ENCODE results near the gene GRM5.
"Not testable (repeated sequence)": the region's sequence is repeated elsewhere in the genome, so short reads cannot be mapped to it uniquely, and the experiment has no call there.

Gene GRM5

DNA sequence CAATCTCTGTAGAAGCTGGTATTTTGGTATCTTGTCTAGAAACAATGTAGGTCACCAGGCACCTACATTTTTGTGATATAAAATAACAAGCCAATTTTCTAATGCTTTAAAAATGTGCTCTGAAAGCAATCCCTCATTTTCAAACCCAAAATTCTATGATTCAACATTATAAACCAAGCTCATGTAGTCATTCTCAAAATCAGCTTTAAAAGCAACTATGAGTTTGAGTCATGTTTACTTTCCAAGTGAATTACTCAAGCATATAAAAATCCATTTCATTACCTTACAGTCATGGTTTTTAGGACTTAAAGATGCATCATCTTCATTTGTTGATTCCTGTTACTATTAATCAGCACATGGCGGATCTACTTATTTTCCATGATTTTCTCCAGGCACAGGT, 216.4 kb downstream of the GRM5 start:
- ChIA-PET CTCF (no interaction called here), POLR2A (no interaction called here)
- DNase-seq (ENCODE audit: low read depth, low spot score), result peak; percentile 1
- no peak overlapping the region for H3K4me3 ChIP-seq (ENCODE audit: low read depth, low read length)
- TF ChIP-seq, protein P1, sequence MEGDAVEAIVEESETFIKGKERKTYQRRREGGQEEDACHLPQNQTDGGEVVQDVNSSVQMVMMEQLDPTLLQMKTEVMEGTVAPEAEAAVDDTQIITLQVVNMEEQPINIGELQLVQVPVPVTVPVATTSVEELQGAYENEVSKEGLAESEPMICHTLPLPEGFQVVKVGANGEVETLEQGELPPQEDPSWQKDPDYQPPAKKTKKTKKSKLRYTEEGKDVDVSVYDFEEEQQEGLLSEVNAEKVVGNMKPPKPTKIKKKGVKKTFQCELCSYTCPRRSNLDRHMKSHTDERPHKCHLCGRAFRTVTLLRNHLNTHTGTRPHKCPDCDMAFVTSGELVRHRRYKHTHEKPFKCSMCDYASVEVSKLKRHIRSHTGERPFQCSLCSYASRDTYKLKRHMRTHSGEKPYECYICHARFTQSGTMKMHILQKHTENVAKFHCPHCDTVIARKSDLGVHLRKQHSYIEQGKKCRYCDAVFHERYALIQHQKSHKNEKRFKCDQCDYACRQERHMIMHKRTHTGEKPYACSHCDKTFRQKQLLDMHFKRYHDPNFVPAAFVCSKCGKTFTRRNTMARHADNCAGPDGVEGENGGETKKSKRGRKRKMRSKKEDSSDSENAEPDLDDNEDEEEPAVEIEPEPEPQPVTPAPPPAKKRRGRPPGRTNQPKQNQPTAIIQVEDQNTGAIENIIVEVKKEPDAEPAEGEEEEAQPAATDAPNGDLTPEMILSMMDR (IDR thresholded peaks at IDR 0.05; ENCODE audit: insufficient read depth, low read length, missing control alignments), result no peak

DNA sequence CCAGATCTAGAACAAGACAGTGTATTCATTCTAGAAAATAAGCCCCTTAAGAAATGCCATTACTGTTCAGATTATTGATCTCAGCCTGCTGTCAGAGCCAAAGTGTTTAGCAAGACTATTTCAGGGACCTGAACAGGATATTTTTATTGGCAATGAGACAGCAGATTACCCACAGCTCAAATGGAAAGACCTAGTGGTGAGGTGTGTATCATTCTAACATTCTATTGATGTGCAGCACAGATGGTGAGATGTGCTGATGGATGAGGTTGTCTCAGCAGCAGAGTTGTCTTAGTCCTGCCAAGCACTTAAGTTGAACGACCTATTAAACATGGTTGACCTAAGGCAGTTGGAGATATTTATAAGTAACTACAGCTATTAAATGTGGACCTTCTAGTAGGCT, 219.5 kb downstream of the GRM5 start:
- POLR2A ChIA-PET; DNase-seq (ENCODE audit: low read depth, low spot score); CTCF ChIA-PET; H3K4me3 ChIP-seq (ENCODE audit: low read depth, low read length): not testable (repeated sequence)

DNA sequence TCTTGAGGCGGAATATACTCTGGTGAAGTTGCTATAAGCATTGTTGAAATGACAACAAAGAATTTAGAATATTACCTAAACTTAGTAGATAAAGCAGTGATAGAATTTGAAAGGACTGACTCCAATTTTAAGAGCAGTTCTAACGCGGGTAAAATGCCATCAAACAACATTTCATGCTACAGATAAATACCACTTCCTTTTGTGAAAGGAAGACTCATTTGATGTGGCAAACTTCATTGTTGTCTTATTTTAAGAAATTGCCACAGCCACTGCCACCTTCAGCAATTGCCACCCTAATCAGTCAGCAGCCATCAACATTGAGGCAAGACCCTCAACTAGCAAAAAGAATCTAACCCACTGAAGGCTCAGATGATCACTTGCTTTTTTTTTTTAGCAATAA, 220.8 kb downstream of the GRM5 start:
- CTCF ChIA-PET; POLR2A ChIA-PET; DNase-seq (ENCODE audit: low read depth, low spot score); H3K4me3 ChIP-seq (ENCODE audit: low read depth, low read length): not testable (repeated sequence)

DNA sequence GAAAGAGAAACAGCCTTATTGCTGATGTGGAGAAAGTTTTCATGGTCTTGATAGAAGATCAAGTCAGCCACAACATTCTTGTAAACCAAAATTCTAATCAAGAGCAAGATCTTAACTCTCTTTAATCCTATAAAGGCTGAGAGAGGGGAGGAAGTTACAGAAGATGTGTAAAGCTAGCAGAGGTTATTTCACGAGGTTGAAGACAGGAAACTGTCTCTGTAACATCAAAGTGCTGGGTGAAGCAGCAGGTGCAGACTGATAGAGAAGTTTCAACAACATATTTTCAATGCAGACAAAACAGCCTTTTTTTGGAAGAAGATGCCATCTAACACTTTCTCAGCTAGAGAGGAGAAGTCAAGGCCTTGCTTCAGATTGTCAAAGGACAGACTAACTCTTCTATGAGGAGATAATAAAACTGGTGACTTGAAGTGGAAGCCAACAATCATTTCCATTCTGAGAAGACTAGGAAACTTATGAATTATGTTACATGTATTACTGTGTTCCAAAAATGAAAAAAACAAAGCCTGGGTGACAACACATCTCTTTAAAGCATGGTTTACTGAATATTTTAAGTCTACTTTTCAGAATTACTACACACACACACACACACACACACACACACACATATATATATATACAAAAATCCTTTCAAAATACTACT, 221.9 kb downstream of the GRM5 start:
- POLR2A ChIA-PET; DNase-seq (ENCODE audit: low read depth, low spot score); CTCF ChIA-PET; H3K4me3 ChIP-seq (ENCODE audit: low read depth, low read length): not testable (repeated sequence)

DNA sequence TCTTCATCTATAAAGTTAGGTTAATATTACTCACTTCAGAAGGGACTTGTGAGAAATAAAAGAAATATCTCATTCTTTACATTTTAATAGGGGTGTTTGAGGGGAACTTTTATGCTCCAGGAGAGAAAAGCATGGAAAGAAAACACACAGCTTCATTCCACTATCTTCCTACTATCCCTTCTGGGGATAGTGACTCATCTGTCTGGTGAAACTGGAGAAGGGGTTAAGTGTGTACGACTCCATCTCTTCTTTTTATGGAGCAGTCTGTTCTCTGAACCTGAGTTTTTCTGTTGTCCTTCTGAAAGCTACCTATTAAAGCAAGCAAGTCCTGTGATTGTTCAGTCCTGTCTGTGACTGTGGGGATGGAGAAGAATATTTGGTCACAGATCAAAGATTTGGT, 227.6 kb downstream of the GRM5 start:
- CTCF ChIA-PET, POLR2A ChIA-PET: not testable (repeated sequence)

DNA sequence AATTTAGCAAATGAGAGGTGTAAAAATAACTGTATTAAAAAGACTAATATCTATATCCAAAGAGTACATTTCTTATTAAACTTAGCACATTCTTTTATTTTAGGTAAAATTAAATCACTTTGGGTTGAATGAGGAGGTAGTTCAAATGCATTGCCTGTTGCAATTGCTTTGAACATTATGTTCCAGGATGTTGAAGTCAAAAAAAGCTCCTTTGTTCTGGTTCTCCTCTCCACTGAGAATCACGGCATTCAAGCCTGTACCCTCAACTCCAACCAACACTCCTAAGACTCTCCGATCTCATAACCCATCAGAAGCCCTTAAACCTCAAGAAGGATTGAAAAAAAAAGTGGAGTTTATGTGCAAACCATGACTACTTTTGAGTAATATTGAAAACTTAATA, 230.1 kb downstream of the GRM5 start:
- H3K4me3 ChIP-seq (ENCODE audit: low read depth, low read length); POLR2A ChIA-PET; CTCF ChIA-PET; DNase-seq (ENCODE audit: low read depth, low spot score): not testable (repeated sequence)

More for the DNA sequence above, 227.6 kb downstream of the GRM5 start:
- not testable (repeated sequence) for DNase-seq (ENCODE audit: low read depth, low spot score); H3K4me3 ChIP-seq (ENCODE audit: low read depth, low read length)

DNA sequence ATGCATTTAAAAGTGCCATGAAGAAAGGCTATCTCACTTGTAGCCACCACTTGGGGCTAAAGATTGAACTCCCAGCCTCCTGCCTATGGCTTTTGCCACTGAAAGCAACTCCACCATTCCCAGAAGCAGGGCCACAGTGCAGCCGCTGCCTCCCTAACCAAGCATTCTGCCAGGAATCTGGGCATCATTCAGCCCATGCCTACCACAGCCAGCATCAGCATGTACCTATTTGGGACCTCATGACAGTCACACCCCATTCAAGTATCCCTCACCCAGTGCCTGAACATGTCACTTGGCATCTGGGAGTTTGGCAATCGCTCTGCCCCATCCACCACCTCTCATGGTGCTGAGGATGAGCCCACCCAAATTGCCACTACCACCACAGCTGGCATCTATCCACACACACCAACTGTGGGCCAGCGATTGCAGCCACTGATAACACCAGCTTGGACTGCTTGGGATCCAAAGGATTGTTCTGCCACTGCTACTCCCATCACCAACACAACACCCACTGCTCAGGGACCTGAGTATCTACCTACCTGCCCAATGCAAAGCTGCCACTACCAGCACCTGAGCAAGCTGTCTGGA, 234.4 kb downstream of the GRM5 start:
- H3K4me3 ChIP-seq (ENCODE audit: low read depth, low read length), result no peak overlapping the region
- TF ChIP-seq, protein P1 (IDR thresholded peaks at IDR 0.05; ENCODE audit: insufficient read depth, low read length, missing control alignments), result no peak
- CTCF ChIA-PET, result no interaction called here
- POLR2A ChIA-PET, result no interaction called here
- DNase-seq (ENCODE audit: low read depth, low spot score), result no peak

DNA sequence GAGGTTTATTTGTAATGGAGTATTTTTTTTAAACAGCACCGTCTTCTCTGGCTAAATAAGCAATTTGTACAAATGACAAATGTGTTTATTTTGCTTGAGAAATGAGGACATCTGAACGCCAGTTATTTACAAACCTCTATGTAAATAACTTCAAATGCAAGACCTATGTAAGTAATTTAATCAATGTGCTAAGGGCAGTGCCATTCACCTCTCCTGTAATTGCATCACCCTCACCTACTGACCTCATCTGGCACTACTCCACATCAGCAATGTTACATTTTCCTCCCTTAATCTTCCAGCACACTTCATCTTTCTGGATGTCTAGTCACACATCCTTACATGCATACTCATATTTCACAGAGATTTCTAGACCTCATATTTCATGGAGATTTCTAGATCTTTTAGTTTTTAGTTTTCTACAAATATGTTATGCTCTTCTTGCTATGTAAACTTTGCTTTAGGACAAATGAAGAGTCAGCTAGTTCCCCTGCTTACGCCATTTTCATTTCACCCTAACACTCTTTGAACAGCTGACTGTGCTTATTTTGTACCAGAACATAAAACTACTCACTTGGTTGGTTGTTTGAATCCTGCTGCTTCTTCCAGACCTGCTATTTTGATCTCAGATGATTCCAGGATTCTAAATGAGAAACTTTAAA, 238.6 kb downstream of the GRM5 start:
- TF ChIP-seq, protein P1 (IDR thresholded peaks at IDR 0.05; ENCODE audit: insufficient read depth, low read length, missing control alignments), result no peak
- POLR2A ChIA-PET, result no interaction called here

DNA sequence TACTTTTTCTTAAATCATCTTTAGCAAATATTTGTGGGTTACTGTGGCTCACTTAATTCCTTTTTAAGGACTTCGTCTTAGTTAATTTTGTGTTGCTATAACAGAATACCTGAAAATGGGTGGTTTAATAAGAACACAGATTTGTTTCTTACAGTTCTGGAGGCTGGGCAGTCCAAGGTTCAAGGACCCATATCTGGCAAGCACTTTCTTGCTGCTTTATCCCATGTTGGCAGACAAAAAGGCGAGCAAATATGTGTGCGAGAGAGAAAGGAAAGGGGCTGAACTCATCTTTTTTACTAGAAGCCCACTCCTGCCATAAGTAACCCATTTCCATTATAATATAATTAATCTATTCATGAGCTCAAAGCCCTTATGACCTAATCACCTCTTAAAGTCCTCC, 246.2 kb downstream of the GRM5 start:
- H3K4me3 ChIP-seq (ENCODE audit: low read depth, low read length), result no peak overlapping the region
- ChIA-PET POLR2A (no interaction called here), CTCF (no interaction called here)
- TF ChIP-seq, protein P1 (IDR thresholded peaks at IDR 0.05; ENCODE audit: insufficient read depth, low read length, missing control alignments), result no peak
- no peak for DNase-seq (ENCODE audit: low read depth, low spot score)

More for the DNA sequence above, 238.6 kb downstream of the GRM5 start:
- no peak overlapping the region for H3K4me3 ChIP-seq (ENCODE audit: low read depth, low read length)
- CTCF ChIA-PET, result no interaction called here
- DNase-seq (ENCODE audit: low read depth, low spot score), result no peak

All from AG04449 (cell line).